Thymus (tissue), 11 donors: ENCODE data around the gene ARL4A. TPM values are rescaled to one million over a fixed set of nuclear protein-coding genes. Genes with fewer than 3 reads are reported as not detected.

Experiments
- DNase-seq, 9 donors: peaks; one replicate each; pipeline ENCODE4 v3.0.0-alpha.2; 2013; ENCODE audit warnings: low spot score in 9 of 9, low read depth in 6 of 9, missing footprints in 1 of 9
- H3K27ac ChIP-seq, 2 donors: one replicate each; pipeline ENCODE4 v1.5.1; 2013; ENCODE audit warnings: control low read depth in 1 of 2, low read depth in 1 of 2, low read length in 1 of 2, mild to moderate bottlenecking in 1 of 2, moderate library complexity in 1 of 2
- H3K27me3 ChIP-seq, 2 donors: one replicate each; pipeline ENCODE4 v1.5.1; 2013; ENCODE audit warnings: low read length in 1 of 2; ENCODE audit not compliant: control insufficient read depth in 2 of 2, insufficient read depth in 1 of 2
- H3K36me3 ChIP-seq, 2 donors: one replicate each; pipeline ENCODE4 v1.5.1; 2013; ENCODE audit warnings: low read length in 1 of 2, mild to moderate bottlenecking in 1 of 2, moderate library complexity in 1 of 2; ENCODE audit not compliant: control insufficient read depth in 2 of 2, insufficient read depth in 2 of 2
- H3K4me1 ChIP-seq, 2 donors: one replicate each; pipeline ENCODE4 v1.5.1; 2013; ENCODE audit warnings: low read length in 2 of 2; ENCODE audit not compliant: control insufficient read depth in 2 of 2, insufficient read depth in 2 of 2
- H3K4me3 ChIP-seq, 2 donors: one replicate each; pipeline ENCODE4 v1.5.1; 2013; ENCODE audit warnings: low read length in 2 of 2, control low read depth in 1 of 2, mild to moderate bottlenecking in 1 of 2
- H3K9me3 ChIP-seq, 2 donors: one replicate each; pipeline ENCODE4 v1.5.1; 2013; ENCODE audit warnings: low read length in 1 of 2, mild to moderate bottlenecking in 1 of 2; ENCODE audit not compliant: control insufficient read depth in 2 of 2, insufficient read depth in 1 of 2
- WGBS: extraction: QIAGEN DNeasy Blood & Tissue Kit; methylation state at CpG from one replicate; pipeline ENCODE4 v1.1.7; 2013; 5-methylcytosine and 5-hydroxymethylcytosine counted together
- polyA plus RNA-seq: library from polyadenylated mRNA; stranded (reverse); fragments of 200-250 nt; gene quantifications from one replicate; pipeline ENCODE4 v1.2.3, GENCODE V29; 2013
- total RNA-seq: library from RNA; stranded (reverse); fragments of 120-200 nt; gene quantifications from one replicate; pipeline ENCODE4 v1.2.4, GENCODE V29; 2013
- donor health status: healthy.

ARL4A gene
- total and polyA plus RNA-seq, 2 donors = 28.2 to 70.3 TPM

- Histone ChIP-seq H3K4me3 (no peak overlapping the region), H3K36me3 (no peaks in the 10 kb centered on the region), H3K27ac (no peak overlapping the region), H3K27me3 (no peaks in the 10 kb centered on the region), H3K9me3 (no peaks in the 10 kb centered on the region), H3K4me1 (no peaks in the 10 kb centered on the region)
- 95% methylated on average over 4 of the region's 4 CpGs for WGBS
- no peak for DNase-seq
Observed at GRCh38 chr7:12725575-12726316, 38.3 kb downstream of the ARL4A start.

- no peaks in the 10 kb centered on the region for H3K4me1 ChIP-seq
- no peak overlapping the region for H3K27ac ChIP-seq
- WGBS = 96% methylated on average over 2 of the region's 2 CpGs
- no peaks in the 10 kb centered on the region for H3K36me3 ChIP-seq
- no peaks in the 10 kb centered on the region for H3K27me3 ChIP-seq
- no peak for DNase-seq
- H3K9me3 ChIP-seq = no peaks in the 10 kb centered on the region
- H3K4me3 ChIP-seq = no peak overlapping the region
Observed at GRCh38 chr7:12726908-12727307, 39.5 kb downstream of the ARL4A start.

- DNase-seq = no peak
- no peak overlapping the region for H3K27ac ChIP-seq
- no peak overlapping the region for H3K4me3 ChIP-seq
- WGBS = 72% methylated on average over 8 of the region's 8 CpGs
- no peaks in the 10 kb centered on the region for H3K27me3 ChIP-seq
- no peaks in the 10 kb centered on the region for H3K9me3 ChIP-seq
- H3K36me3 ChIP-seq = no peaks in the 10 kb centered on the region
- no peaks in the 10 kb centered on the region for H3K4me1 ChIP-seq
Observed at GRCh38 chr7:12727455-12728191, 40.2 kb downstream of the ARL4A start.

GRCh38 chr7:12728192-12728538 is 40.7 kb downstream of the ARL4A start:
- no peak overlapping the region for H3K4me3 ChIP-seq
- DNase-seq = no peak
- H3K27ac ChIP-seq = no peak overlapping the region
- H3K36me3 ChIP-seq = no peaks in the 10 kb centered on the region
- H3K27me3 ChIP-seq = no peaks in the 10 kb centered on the region
- 93% methylated on average over 2 of the region's 2 CpGs for WGBS
- no peaks in the 10 kb centered on the region for H3K9me3 ChIP-seq
- no peaks in the 10 kb centered on the region for H3K4me1 ChIP-seq

GRCh38 chr7:12729112-12729511 is 41.7 kb downstream of the ARL4A start:
- H3K36me3 ChIP-seq = no peaks in the 10 kb centered on the region
- no peak overlapping the region for H3K4me3 ChIP-seq
- H3K27me3 ChIP-seq = no peaks in the 10 kb centered on the region
- H3K9me3 ChIP-seq = no peaks in the 10 kb centered on the region
- no peaks in the 10 kb centered on the region for H3K4me1 ChIP-seq
- H3K27ac ChIP-seq = no peak overlapping the region
- 84% methylated on average over 7 of the region's 7 CpGs for WGBS
- DNase-seq = no peak

GRCh38 chr7:12730523-12730922 is 43.1 kb downstream of the ARL4A start:
- H3K36me3 ChIP-seq = no peaks in the 10 kb centered on the region
- WGBS = 47% methylated on average over 2 of the region's 2 CpGs
- H3K27ac ChIP-seq = no peak overlapping the region
- H3K9me3 ChIP-seq = no peaks in the 10 kb centered on the region
- no peak for DNase-seq
- no peaks in the 10 kb centered on the region for H3K4me1 ChIP-seq
- no peak overlapping the region for H3K4me3 ChIP-seq
- no peaks in the 10 kb centered on the region for H3K27me3 ChIP-seq

- Histone ChIP-seq H3K27ac (no peak overlapping the region), H3K27me3 (no peaks in the 10 kb centered on the region)
- WGBS = 88% methylated on average over 1 of the region's 1 CpG
Observed at GRCh38 chr7:12731214-12731656, 43.8 kb downstream of the ARL4A start.

GRCh38 chr7:12731775-12732174 is 44.3 kb downstream of the ARL4A start:
- DNase-seq = no peak
- H3K27ac ChIP-seq = no peak overlapping the region
- H3K36me3 ChIP-seq = no peaks in the 10 kb centered on the region
- H3K9me3 ChIP-seq = no peaks in the 10 kb centered on the region
- H3K27me3 ChIP-seq = no peaks in the 10 kb centered on the region
- H3K4me3 ChIP-seq = no peak overlapping the region
- H3K4me1 ChIP-seq = no peaks in the 10 kb centered on the region
- WGBS = 94% methylated on average over 2 of the region's 2 CpGs

More at GRCh38 chr7:12731214-12731656, 43.8 kb downstream of the ARL4A start:
- Histone ChIP-seq H3K4me1 (no peaks in the 10 kb centered on the region), H3K36me3 (no peaks in the 10 kb centered on the region), H3K9me3 (no peaks in the 10 kb centered on the region), H3K4me3 (no peak overlapping the region)
- no peak for DNase-seq

- no peak for DNase-seq
- Histone ChIP-seq H3K27ac (no peak overlapping the region), H3K36me3 (no peaks in the 10 kb centered on the region), H3K4me3 (no peak overlapping the region), H3K9me3 (no peaks in the 10 kb centered on the region), H3K27me3 (no peaks in the 10 kb centered on the region), H3K4me1 (no peaks in the 10 kb centered on the region)
- WGBS = 92% methylated on average over 1 of the region's 1 CpG
Observed at GRCh38 chr7:12732428-12732827, 45.0 kb downstream of the ARL4A start.
